NCI-H1436 treated with DMSO at 0.1 percent for 48 hours (cell line): ENCODE measurements around the gene DCAF17.
"Not testable (repeated sequence)": the region's sequence is repeated elsewhere in the genome, so short reads cannot be mapped to it uniquely, and the experiment has no call there.

Source experiments
- DNase-seq: peaks from one replicate; lab custom pipeline; 2025; lab: John Stamatoyannopoulos, UW

The DCAF17 gene

GRCh38 chr2:171514908-171515582 is 81.0 kb downstream of the DCAF17 start:
- no peak for DNase-seq

- DNase-seq: no peak
Measured at GRCh38 chr2:171515672-171516298, 81.8 kb downstream of the DCAF17 start.

DNA sequence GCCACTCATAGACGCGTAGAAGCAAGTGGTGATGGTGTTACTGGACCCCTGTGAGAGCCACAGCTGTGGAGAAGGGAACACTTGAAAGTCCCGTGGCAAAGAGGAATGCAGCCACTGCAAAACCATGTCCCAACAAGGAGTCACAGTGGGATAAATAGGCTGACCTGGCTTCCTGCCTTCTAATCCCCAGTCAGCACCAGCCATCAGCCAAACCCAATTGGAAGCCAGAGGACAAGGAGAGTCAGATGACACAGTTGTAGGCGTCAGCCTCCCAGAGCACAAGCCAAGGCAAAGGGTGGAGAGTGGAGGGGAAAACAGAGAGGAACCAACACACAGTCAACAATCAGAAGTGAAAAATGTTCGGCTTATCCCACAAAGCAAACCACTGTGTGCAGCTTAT is 82.8 kb downstream of the DCAF17 start:
- DNase-seq: no peak

DNA sequence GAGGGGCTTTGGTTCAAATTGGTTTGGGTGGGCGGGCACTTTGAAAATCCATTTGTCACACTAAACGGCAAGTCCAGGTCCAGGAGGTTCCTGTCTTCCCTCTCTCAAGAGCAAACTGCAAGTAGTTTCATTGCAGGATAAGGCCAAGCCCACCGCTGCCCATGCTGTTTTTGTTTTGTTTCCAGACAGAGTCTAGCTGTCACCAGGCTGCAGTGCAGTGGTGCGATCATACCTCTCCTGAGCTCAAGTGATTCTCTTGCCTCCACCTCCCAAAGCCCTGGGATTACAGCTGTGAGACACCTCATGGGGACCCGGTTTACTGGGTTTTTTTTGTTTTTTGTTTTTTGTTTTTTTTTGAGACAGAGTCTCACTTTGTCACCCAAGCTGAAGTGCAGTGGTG is 86.4 kb downstream of the DCAF17 start:
- DNase-seq: no peak

DNA sequence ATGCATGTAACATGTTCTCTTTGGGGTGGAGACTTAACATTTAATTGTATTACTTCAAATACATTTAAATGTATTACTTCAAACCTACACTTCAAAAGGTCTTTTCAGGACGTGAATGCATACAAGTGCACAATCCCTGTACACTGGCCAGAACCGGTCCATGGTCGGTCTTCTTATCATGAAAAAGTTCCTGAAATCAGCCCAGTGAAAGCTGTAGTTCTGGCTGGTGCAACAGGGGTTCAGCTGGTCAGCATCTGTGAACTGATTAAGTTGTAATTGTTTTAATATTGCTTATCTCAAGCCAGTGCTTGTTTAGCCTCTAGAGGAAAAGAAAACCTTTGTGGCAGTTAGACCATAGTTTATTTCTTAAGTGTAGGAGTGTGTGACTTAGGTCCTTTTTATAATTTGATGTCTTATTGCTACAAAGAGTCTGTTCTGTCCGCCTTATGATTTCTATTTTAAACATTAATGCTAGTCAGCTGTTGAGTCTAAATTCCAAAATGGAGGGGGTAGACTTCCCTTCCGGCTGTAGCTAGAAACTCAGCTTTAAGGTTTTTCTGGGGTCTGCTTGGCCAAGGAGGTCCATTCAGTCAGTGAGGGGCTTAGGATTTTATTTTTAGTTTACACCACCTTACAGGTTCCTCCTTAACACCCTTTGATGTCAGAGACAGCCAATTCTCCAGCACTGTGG is 87.5 kb downstream of the DCAF17 start:
- DNase-seq: no peak

- DNase-seq: no peak
Measured at GRCh38 chr2:171522052-171522787, 88.2 kb downstream of the DCAF17 start, which contains the start of gene CYBRD1. CYBRD1 (plus strand) TSS chr2:171522474; CDS start chr2:171522546, 72 bp downstream.

- DNase-seq: no peak
Measured at GRCh38 chr2:171522788-171523087, 88.7 kb downstream of the DCAF17 start.

DNA sequence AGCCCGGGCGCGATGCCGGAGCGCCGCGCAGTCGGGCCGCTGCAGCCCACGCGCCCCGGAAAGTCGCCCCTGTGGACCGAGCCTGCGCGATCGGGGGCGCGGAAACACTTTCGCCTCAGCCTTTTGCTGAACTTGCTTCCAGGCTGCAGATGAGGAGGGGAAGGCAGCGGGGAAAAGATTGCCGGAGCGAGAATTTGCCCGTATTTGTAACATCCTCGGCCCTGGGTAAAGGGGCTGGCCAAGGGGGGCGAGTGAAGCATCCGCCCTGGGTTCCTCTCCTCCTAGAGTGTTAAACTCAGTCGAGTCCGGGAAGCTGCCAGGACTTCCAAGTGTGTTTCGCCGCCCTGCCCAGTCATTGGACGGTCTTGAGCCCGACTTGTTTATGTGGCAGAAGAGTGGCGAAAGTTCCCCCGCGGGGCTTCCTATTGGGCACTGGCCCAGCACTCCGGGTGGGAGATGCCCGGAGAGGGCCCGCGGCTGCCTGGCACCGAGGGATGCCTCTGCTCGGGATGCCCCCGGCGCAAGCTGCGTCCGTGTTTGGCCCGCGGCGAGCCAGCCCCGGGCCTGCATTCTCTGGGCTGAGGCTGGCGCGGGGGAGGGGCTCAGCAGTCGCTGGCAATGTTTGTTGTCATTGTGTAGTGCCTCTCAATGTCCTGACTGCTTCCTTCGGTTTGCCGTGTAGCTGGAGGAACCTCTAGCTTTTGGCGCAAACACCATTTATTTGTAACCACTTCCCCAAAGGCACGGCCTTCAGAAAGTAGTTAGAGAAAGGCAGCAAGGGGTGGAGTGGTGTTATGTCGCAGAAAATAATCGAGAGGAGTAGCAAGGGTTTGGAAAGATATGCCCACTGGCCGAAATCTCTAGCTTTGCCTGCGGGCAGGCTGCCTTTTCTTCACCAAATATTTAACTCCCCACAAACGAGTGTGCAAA is 89.3 kb downstream of the DCAF17 start:
- no peak for DNase-seq

DNA sequence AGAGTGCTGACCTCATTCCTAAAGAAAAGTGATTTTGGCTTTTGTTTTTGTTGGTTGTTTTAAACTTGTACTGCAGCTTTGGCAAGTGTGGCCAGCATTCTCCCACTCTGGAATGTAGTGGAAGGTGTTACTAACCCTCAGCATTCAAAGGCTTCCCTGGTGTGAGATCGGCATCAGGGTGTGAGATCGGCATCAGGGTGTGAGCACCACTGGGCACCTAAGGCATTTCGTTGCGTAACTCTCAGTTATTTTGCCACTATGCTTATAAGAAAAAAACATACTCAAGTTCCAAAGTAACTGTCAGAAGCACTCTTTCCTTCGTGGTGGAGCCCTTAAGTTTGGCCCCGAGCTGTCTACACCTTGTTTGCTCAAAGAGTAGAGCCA is 90.0 kb downstream of the DCAF17 start:
- no peak for DNase-seq

- DNase-seq: no peak
Measured at GRCh38 chr2:171529914-171530313, 95.9 kb downstream of the DCAF17 start.

GRCh38 chr2:171530378-171530777 is 96.4 kb downstream of the DCAF17 start:
- no peak for DNase-seq

DNA sequence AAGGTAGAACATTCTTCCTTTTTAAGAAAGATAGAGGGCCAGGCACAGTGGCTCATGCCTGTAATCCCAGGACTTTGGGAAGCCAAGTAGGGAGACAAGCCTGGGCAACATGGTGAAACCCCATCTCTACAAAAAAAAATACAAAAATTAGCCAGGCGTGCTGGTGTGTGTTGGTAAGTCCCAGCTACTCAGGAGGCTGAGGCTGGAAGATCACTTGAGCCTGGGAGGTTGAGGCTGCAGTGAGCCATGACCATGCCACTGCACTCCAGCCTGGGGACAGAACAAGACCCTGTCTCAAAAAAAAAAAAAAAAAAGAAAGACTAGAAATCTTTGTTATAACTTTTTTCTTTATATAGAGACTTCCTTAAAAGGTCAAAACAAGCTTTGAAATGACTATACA is 96.8 kb downstream of the DCAF17 start:
- not testable (repeated sequence) for DNase-seq

DNA sequence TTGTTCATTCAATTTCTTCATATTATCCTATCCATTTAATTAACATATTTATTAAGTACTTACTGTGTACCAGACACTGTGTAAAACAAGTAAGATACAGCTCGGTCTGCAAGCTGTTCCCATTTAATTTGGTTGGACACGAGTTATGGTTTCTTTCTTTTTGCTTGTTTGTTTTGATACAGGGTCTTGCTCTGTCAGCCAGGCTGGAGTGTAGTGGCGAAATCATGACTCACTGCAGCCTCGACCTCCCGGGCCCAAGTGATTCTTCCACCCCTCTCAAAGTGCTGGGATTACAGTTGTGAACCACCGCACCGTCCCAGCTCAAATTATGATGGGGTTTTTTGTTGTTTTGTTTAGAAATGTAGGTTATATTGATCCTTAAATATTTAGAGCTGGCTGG is 97.3 kb downstream of the DCAF17 start:
- DNase-seq: no peak

DNA sequence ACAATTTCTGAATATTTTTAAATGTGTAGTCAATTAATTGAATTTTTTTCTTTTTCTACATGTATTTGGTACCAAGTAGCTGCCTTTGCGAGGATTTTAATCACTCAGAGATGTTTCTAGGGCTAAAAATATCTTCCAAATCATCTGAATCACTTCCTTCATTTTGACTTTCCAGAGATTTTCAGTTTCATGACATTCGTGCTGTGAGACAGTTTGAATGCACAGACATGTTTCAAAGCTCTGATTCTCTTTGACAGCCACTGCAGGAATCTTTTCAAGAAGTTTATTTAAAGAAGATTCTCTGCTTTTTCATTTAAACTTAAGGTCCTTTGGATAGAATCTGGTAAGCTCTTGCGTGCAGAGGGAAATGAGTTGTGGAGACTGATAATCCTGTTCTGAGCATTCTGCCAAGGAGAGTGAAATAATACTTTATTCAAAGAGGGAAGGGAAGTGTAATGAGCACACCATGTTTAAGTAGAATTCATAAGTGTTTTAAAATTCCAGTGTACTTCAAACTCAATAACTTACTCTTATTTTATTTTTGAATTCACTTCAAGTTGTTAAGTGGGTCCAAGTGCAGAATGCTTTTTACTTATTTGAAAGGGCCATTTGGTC is 97.9 kb downstream of the DCAF17 start:
- DNase-seq: no peak

GRCh38 chr2:171533331-171533730 is 99.3 kb downstream of the DCAF17 start:
- DNase-seq: no peak
